ENCODE measurements around the gene IQSEC1. TPM values are rescaled to one million over a fixed set of nuclear protein-coding genes. Genes with fewer than 3 reads are reported as not detected.

The IQSEC1 gene
- total and polyA plus RNA-seq, 2 donors (not counting 1 experiment from before 2014, with no cell fraction given), result 96.7 to 222 TPM

GRCh38 chr3:12869035-12869621 is 204.1 kb downstream of the IQSEC1 start:
- peaks cover 0 to 19% (median 7%) of the 10 kb centered on the region in 3 donors for H3K9me3 ChIP-seq (ENCODE audit: control extremely low read depth in 1 of 3, control insufficient read depth in 2 of 3, insufficient read depth in 1 of 3, low read length in 2 of 3)
- H3K4me3 Mint-ChIP-seq, result peak overlapping the region; percentile 63
- H3K4me2 ChIP-seq (replicated peaks; ENCODE audit: low read depth, low read length, poor library complexity, severe bottlenecking), result peak overlapping the region; percentile 85
- ChIA-PET CTCF (interaction anchor here (0.7 to 7.3 kb wide), 10 partner anchors 10 to 779 kb away, joined by 3 to 116 read pairs (median 6); no protein-coding TSS in a partner anchor), POLR2A (no interaction called here)
- DNase-seq, result peak; percentile 54
- H3K4me1 ChIP-seq (ENCODE audit: control insufficient read depth in 2 of 2, insufficient read depth in 2 of 2, low read length in 2 of 2), result peaks cover 16 to 34% of the 10 kb centered on the region in 2 donors
- H3K36me3 ChIP-seq (replicated peaks in 1 of 2; ENCODE audit: control extremely low read depth in 1 of 2, control insufficient read depth in 1 of 2, extremely low read depth in 1 of 2, insufficient read depth in 2 of 2, low read length in 1 of 2), result no peaks in the 10 kb centered on the region
- intact Hi-C loops (cut with micrococcal nuclease), result no loop called here
- ATAC-seq (ENCODE audit: low read depth), result peak; percentile 50
- peaks cover 3% of the 10 kb centered on the region for H3K9me3 Mint-ChIP-seq (ENCODE audit: insufficient read depth)
- no peak for TF ChIP-seq CTCF (IDR thresholded peaks at IDR 0.05)
- TF ChIP-seq EZH2 (IDR thresholded peaks at IDR 0.05; ENCODE audit: borderline replicate concordance, insufficient read depth, low read depth, low read length, poor library complexity, severe bottlenecking), result no peak
- 13% methylated on average over 28 of the region's 28 CpGs for WGBS (ENCODE audit: insufficient coverage)
- peak overlapping the region; percentile 65 for H2AFZ ChIP-seq (ENCODE audit: insufficient read depth, low read depth, low read length, poor library complexity, severe bottlenecking)
- no peaks in the 10 kb centered on the region for H3K79me2 ChIP-seq (ENCODE audit: control insufficient read depth, insufficient read depth, low read length)
- H3K27ac ChIP-seq (ENCODE audit: low read length in 2 of 2), result no peak overlapping the region
- H3K27ac Mint-ChIP-seq, result no peak overlapping the region
- no peaks in the 10 kb centered on the region for H4K20me1 ChIP-seq (ENCODE audit: control insufficient read depth, insufficient read depth, low read length, poor library complexity, severe bottlenecking)
- peak overlapping the region; percentile 59 for H3K9ac ChIP-seq (ENCODE audit: low read length)
- H3K27me3 ChIP-seq (replicated peaks in 1 of 4; ENCODE audit: control extremely low read depth in 1 of 4, control insufficient read depth in 3 of 4, insufficient read depth in 4 of 4, low read length in 3 of 4), result peaks cover 0 to 23% (median 3%) of the 10 kb centered on the region in 4 experiments
- H3K27me3 Mint-ChIP-seq, result peaks cover 9% of the 10 kb centered on the region
- peak overlapping the region in 4 of 5 experiments; percentile 34 to 59 (median 48) for H3K4me3 ChIP-seq (ENCODE audit: control extremely low read depth in 1 of 5, extremely low read depth in 1 of 5, insufficient read depth in 1 of 5, low read depth in 2 of 5, low read length in 4 of 5)
- peaks cover 23% of the 10 kb centered on the region for H3K4me1 Mint-ChIP-seq
